Left cardiac atrium (tissue), 4 donors: ENCODE measurements around the gene MVK. TPM values are rescaled to one million over a fixed set of nuclear protein-coding genes. Genes with fewer than 3 reads are reported as not detected.

ENCODE experiments used
- ATAC-seq, 2 donors: fragments of 200-7000 bp; cut with Tn5 transposase; one replicate each; pipeline ENCODE4 v1.9.1; 2020; ENCODE audit warnings: mild to moderate bottlenecking in 2 of 2, moderate library complexity in 2 of 2
- DNase-seq: peaks from one replicate; pipeline ENCODE4 v3.0.0-alpha.2; 2020
- intact Hi-C, 2 donors: fragments of 100-400 bp; cut with DNase I; formaldehyde crosslinking; loops; one replicate each; pipeline versions ENCODE4 v1.14.1 to v1.15.1; 2022 to 2023
- total RNA-seq, 2 donors: library from RNA; stranded (reverse); fragmentation: NEBNext Ultra II Directional; extraction: Animal tissue kit (Norgen Biotek cat#: 25700); gene quantifications; one replicate each; pipeline ENCODE4 v1.2.1, GENCODE V29; 2021
- donor health status: DM: no; HTN: yes; CAD: no.
- donor health status: DM: no; HTN: yes; CAD: no; lungs with severe emphysema.
- donor health status: DM: yes; HTN: yes; CAD: no.
- donor health status: Dilated cardiomyopathy.

MVK gene
- total RNA-seq, 2 donors from 2014 or later, result 11.2 to 12.6 TPM

DNA sequence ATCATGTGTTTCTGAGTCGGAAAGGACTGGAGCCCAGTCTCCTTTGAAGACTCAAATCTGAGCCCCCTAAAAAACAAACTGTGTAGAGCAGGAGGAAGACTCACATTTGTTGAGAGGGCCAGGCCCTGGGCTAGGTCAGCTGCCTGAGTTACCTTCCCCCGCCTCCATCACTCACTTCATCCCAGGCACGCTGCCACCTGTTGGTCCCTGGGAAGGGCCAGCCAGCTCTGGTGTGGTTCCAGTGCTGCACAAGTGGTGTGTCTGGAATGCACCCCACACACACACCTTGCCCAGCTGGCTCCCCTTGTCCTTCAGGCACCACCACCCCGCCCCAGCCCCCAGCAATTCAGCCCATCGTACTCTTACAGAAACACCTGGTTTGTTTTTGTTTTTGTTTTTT lies 9.0 kb downstream of the MVK start:
- intact Hi-C loops, result no loop called here
- DNase-seq (no peak), ATAC-seq (peak in 1 of 2 donors; percentile 23)

DNA sequence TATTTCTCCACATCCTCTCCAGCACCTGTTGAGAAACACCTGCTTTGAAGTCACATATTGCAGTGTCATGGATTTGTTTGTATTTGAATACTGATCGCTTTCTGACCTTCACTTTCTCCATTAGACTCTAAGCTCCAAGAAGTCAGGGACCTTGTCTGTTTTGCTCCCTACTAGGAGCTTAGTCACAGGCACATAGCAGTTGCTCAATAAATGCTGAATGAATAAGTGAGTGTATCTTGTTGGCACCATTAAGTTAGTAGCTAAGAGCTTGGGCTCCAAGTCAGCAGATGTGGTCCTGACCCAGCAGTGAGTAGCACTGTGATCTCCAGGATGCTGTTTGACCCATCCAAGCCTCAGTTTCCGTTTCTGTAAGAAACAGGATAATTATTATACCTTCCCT lies 10.1 kb downstream of the MVK start:
- no peak for DNase-seq
- intact Hi-C loops, result no loop called here

DNA sequence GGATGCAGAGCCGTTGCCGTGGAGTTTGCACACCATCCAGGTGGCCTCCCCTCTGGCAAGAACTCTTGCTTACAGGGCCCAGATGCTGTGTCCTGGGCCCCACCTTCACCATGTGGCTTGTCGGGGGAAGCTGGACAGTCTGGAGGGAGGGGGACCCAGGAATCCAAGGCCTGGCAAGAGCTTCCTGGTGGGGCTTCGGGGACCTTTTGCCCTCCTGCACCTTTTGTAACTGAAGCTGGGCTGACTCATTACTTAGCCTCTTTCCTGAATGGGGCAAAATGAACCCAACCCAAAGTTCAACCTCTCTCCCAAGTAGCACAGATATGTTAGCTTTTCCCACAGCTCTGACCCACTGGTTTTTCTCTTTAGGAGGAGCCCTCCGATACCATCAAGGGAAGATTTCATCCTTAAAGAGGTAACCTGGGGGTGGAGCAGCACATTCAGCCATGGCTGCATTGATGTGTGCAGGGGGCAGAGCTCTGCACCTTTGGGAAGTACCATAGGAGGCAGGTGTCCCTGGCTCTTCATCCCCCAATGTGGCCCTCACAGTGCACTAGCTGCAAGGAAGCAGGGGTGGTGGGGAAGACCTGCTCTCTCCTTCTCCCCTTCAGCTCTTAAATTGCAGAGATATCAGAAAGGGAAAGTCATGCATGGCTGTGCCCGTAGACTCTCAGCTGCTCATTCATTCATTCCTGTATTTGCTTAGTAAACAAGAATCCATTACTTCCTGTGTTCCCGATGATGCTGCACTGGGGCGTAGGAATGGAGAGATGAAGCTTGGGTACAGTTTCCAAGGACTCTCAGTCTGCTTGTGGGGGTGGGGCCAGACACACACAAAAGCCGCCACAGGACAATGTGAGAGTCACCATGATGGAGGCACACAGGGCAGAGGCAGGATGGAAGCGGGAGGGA lies 13.0 kb downstream of the MVK start:
- DNase-seq (no peak), ATAC-seq (no peak)
- intact Hi-C loops, result no loop called here

More for the DNA sequence above, 10.1 kb downstream of the MVK start:
- ATAC-seq, result no peak

DNA sequence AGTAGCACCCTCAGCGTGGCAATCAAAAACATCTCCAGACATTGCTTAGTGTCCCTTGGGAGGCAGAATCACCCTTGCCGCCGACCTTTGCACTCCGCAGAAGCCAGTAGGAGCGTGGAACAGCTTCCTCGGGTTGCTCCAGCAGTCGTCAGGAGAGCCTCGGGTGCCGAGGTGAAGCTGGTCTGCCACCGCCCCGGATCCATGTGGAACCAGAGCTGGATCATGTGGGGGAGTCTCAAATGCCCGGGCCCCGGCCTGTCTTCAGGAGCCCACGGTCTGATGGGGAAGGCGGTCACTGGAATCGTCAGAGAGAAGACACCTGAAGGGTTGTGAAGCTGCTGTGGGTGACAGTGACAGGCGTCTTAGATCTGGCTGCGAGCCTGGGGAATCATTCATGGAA lies 14.3 kb downstream of the MVK start:
- DNase-seq, result no peak
- intact Hi-C loops, result no loop called here
- no peak for ATAC-seq

DNA sequence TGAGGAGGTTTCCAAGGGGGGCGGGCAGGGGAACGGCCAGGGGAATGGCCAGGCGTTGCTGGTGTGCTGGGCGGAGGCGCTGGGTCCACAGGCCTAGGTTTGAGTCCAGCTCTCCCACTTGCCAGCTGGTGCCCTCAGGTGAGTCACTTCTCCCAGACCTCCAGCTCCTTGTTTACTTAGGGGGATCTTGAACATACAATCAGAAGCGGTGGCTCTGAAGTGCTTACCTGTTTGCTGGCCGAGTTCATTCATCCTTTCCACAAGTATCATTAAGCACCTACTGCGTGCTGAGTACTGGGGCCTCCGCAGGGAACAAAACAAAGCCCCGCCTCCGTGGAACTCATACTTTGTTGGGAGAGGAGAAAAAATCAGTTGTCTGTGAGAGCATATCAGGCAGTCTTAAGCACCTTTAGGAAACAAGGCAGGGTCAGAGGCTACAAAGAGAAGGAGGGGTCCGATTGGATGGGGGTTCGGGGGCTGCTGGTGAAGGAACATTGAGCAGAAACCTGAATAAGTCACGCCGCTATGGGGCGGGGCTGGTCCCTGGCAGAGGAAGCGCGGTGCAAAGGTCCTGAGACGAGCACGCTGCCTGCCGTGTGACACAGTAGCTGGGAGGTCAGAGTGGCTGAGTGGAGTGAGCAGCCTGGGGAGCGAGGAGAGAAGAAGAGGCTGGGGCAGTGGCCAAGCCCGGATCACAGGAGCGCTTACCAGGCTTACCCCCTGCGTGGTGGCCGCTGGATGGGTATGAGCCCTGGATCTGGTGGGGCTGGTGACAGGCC lies 15.1 kb downstream of the MVK start:
- intact Hi-C loops, result no loop called here
- DNase-seq, result no peak

DNA sequence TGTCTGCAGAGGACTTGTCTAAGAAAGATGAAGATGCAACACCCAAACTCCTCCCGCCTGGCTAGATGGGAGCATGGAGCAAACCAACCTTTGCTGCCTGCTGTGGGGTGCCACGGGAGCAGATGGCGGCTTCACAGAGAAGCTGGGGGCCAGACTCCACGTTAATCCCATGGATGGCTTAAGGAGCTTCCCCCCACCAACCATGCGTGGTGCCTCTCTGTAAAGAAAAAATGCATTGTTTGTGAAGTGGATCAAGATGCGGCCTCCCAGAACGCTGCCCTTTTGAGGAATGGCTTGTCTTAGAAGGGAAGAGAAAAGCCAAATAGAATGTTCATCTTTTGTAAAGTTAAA lies 15.6 kb downstream of the MVK start:
- DNase-seq (no peak), ATAC-seq (no peak)
- intact Hi-C loops, result no loop called here

More for the DNA sequence above, 15.1 kb downstream of the MVK start:
- no peak for ATAC-seq

DNA sequence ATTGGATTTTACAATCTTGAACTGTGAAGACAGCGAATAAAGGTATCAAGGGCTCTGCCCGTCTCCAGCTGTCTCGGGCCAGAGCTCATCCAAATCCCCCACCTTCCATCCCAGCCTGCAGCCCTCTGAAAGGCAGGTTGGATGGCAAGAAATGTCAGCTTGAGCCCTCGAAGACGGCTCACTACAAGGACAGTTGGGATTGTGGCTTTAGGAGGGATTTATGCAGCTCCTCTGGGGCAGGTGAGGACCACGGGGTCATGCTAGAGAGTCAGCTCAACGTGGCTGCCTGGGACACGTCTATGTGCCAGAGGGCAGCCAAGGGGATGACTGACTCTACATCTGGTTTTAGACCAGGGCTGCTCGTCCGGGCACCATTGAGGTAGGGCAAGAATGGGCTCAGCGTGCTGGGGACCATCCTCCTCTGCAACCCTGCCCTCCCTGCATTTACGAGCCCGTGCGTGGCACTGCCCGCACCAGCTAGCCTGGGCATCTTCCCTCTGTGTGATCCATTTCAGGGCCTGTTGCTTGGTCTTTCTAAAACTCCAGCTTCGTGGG lies 16.2 kb downstream of the MVK start:
- intact Hi-C loops, result loop anchor here in 1 of 2 donors (5.0 to 10.0 kb wide), 2 partner anchors 72 to 155 kb away; no protein-coding TSS in a partner anchor
- DNase-seq (no peak), ATAC-seq (no peak)

DNA sequence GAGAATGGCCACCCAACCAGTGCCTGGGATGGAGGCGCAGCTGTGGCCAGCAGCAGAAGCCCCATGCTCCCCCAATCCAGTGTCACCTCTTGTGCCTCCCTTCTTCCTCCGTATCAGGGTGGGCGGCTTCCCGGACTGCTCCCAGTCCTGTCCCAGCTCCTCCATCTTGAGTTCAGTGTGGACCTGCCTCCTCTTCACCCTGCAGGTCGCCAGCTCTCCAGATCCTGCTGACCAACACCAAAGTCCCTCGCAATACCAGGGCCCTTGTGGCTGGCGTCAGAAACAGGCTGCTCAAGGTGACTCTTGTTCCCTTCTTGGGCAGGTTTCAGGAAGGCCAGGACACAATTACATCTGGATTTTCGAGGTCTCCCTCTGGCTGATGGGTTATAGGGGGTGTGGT lies 17.0 kb downstream of the MVK start:
- intact Hi-C loops, result loop anchor here in 1 of 2 donors (5.0 to 10.0 kb wide), 2 partner anchors 73 to 156 kb away; no protein-coding TSS in a partner anchor
- ATAC-seq (no peak), DNase-seq (no peak)

DNA sequence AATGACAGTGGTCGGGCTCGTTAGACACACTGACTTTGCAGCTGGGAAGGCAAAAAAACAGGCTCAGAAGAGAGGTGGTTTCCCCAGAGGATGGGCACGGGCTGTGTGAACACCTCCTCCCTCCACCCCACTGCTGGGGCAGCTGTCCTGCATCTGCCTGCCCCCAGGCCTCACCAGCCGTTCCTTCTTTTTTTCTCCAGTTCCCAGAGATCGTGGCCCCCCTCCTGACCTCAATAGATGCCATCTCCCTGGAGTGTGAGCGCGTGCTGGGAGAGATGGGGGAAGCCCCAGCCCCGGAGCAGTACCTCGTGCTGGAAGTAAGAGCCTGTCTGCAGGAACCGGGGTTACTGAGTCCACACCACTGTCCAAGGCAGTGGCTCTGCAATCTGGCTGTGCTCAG lies 17.4 kb downstream of the MVK start:
- no peak for ATAC-seq
- DNase-seq, result no peak
- intact Hi-C loops, result loop anchor here in 1 of 2 donors (5.0 to 10.0 kb wide), 2 partner anchors 74 to 156 kb away; no protein-coding TSS in a partner anchor

DNA sequence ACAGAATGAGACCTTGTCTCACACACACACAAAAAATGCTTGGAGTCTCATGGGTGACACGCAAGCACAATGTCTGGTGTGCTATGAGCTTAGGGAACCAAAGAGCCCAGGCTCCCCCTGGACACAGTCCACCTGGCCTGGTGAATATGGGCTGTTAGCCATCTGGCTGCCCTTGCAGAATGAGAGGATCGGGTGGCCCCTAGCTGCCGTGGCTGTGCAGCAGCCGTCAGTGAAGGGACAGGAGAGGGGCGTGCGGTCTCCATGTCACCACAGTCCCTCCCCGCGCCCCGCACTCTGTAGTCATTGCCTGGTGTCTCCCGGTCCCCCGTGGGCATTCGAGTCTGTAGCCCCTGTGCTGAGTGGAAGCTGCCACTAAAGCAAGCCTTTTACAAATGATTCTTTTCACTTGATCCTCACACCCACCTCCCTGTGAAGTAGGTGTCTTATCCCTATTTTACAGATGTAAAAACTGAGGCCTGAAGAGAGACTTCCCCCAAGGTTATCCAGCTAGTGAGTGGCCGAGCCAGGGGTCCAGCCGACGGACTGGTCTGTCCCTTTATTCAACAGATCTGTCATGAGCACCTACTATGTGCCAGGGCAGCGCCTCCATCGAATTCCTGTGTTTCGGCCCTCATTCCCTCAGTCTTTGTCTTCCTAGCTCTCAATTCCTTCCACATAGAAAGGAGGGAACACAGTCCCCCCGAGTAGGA lies 18.8 kb downstream of the MVK start:
- intact Hi-C loops, result loop anchor here in 1 of 2 donors (5.0 to 10.0 kb wide), 2 partner anchors 75 to 158 kb away; no protein-coding TSS in a partner anchor
- DNase-seq (no peak), ATAC-seq (peak; percentile 68 to 83)

DNA sequence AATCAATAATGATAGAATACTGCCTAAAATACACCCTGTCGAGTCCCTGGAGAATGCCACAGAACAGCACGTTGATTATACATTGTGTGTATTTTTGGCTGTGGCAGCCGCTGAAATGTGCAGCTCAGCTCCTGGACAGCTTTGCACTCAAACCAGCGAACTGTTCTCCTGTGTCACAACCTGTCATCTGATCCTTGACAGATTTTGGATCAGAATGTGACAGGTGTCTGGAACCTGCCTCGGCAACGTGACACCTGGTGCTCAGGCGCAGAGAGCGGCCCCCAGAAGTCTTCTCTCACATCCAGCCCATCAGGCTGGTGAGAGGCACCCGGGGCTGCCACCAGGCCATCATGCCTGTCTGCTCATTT lies 19.3 kb downstream of the MVK start:
- intact Hi-C loops, result loop anchor here in 1 of 2 donors (5.0 to 10.0 kb wide), 2 partner anchors 76 to 158 kb away; no protein-coding TSS in a partner anchor
- DNase-seq (no peak), ATAC-seq (no peak)

DNA sequence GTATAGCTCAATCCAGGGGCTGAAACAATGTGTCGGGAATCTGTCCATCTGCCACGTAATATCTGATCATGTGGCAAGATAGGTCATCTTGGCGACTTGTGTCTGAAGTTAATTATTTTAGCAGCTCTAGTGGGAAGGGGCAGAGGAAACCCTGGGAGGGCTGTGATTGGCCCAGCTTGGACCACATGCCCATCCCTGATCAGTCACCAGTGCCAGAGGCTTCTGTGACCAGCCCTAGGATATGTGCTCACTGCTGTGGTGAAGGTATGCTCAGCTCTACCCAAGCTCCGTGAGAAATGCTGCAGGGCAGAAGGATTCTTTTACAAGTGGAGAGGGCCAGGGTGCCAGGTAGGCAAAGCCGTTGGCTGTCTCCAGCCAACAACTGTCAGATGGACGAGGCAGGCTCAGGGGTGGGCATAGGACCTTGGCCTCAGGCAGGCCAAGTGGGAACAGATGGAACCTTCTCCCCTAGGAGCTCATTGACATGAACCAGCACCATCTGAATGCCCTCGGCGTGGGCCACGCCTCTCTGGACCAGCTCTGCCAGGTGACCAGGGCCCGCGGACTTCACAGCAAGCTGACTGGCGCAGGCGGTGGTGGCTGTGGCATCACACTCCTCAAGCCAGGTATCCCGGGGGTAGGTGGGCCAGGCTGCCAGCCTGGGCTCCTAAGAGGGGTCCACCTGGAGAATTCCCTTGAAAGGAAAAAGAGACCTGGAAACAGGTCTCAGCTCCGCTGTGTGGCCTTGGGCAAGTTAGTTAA lies 21.1 kb downstream of the MVK start:
- ATAC-seq, result no peak
- intact Hi-C loops, result loop anchor here (5.0 to 10.0 kb wide), 3 partner anchors 77 to 168 kb away; no protein-coding TSS in a partner anchor
- no peak for DNase-seq

DNA sequence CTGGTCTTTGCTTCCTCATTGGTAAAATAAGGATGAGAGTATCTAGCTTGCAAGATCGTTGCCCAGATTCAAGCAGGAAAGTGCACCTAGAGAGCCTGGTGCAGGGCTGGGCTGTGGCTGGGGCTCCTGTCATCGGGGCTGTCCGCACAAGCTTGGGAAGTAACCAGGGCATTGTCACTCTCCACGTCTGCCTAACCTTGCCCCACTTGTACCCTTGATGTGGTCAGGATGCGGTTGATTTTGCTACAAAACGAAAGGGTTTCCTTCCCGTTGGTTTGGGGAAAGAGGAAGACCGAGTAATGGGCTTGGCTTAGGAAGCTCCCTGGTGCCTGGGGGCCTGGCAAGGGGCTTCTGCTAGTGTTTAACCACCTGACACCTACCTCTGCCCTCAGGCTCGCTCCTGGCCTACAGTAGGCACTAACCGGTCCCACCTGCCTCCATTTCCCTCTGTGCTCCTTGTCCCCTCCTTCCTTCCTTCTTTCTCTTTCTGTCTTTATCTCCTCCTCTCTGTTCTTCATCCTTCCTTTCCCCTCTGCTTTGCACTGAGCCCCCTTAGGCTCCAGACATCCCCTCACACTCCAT lies 21.8 kb downstream of the MVK start:
- no peak for DNase-seq
- no peak for ATAC-seq
- intact Hi-C loops, result loop anchor here (5.0 to 10.0 kb wide), 2 partner anchors 161 to 167 kb away; no protein-coding TSS in a partner anchor

DNA sequence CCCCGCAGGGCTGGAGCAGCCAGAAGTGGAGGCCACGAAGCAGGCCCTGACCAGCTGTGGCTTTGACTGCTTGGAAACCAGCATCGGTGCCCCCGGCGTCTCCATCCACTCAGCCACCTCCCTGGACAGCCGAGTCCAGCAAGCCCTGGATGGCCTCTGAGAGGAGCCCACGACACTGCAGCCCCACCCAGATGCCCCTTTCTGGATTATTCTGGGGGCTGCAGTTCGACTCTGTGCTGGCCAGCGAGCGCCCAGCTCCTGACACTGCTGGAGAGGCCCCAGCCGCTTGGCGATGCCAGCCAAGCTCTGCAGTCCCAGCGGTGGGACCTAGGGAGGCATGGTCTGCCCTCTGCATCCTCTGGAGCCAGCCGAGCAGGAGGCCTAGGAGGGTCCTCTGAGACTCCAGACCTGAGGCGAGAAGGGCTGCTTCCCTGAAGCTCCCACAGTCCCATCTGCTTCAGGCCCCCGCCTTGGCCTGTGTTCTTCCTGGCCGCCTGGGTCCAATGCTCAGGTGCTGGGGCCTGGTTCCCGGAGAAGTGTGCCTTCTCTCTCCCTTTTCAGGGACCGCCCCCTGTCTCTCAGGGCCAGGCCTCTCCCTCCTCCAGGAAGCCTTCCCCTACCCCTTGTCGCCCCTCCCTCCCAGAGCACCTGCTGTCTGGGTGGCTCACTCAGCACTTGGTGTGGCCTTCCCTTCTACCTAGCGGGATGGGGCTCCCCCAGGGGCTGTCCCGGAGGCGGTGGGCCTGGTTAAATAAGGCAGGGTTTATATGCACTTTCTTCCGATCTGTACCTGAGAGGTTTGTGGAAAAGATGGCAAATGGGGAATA lies 23.0 kb downstream of the MVK start:
- intact Hi-C loops, result loop anchor here (1.0 to 10.0 kb wide), 4 partner anchors 118 to 179 kb away; no protein-coding TSS in a partner anchor
- ATAC-seq, result no peak
- DNase-seq, result no peak

DNA sequence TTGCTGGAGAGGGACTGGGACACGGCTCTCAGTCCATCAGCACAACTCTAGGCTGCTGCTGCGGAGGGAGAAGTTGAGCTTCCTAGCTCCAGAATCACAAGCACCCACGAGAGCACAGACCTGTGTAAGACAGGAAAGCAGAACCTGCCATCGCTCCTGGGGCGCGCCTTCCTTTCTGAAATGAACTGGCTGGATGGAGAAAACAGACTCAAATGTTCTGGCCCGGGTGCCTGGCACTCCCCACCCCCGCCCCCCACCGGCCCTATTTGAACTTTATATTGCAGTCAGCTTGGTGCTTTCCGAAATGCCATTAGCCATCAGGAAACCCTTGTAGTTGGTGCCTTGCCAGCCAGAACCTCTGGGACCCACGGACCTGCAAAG lies 23.8 kb downstream of the MVK start:
- intact Hi-C loops, result loop anchor here (1.0 to 10.0 kb wide), 4 partner anchors 117 to 178 kb away; no protein-coding TSS in a partner anchor
- DNase-seq (no peak), ATAC-seq (no peak)

DNA sequence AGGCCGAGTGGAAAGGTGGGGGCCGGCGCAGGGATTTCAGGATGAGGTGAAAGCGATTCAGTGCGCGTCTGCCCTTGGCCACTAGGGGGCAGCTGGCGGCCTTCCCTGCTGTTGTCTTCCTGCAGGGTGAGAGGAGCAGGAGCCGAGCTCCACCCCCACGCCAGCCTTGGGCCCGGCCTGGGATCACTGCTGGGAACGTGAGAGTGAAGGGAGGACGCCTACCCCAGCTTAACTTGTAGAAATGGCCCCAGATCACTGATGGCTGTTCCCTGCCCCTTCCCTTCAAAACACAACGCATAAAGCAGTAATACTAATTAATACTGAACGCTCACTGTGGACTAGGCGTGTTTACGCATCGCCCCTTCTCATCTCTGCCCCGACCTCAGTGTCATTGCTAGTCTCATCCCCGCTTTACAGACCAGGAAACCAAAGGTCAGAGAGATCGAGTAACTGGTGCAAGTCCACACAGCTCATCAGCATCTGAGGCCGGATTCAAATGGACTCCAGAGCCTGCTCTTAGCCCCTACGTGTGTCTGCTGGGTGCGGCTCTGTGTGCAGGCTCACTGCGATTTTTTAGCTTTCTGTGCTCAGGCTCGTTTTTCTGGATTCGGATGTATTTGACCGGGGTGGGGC lies 24.3 kb downstream of the MVK start:
- ATAC-seq, result peak; percentile 94 to 95
- peak; percentile 90 for DNase-seq
- intact Hi-C loops, result loop anchor here (1.0 to 10.0 kb wide), 4 partner anchors 117 to 177 kb away; no protein-coding TSS in a partner anchor
